Pancreas (tissue), 10 donors: ENCODE measurements around the gene RNF212. TPM values are rescaled to one million over a fixed set of nuclear protein-coding genes. Genes with fewer than 3 reads are reported as not detected.
"Not testable (repeated sequence)": the region's sequence is repeated elsewhere in the genome, so short reads cannot be mapped to it uniquely, and the experiment has no call there.

ENCODE experiments used
- ATAC-seq, 4 donors: fragments of 200-7000 bp; cut with Tn5 transposase; one replicate each; pipeline versions ENCODE4 v1.8.0 to v1.9.1; 2020; ENCODE audit warnings: mild to moderate bottlenecking in 4 of 4, moderate library complexity in 4 of 4
- DNase-seq, 6 donors: peaks; one replicate each; pipeline ENCODE4 v3.0.0-alpha.2; 2020
- FAIRE-seq: peaks from 2 replicates; lab custom pipeline; 2012; peaks lifted over from hg19 to GRCh38; lab: Jason Lieb, UNC
- H3K27ac ChIP-seq, 4 donors: fragments of 200-600 bp; sonication (generic); 1 replicate in 3 of 4; 2 replicates in 1 of 4; pipeline versions ENCODE4 v1.5.0 to v1.8.0; 2020
- H3K27me3 ChIP-seq, 4 donors: fragments of 200-600 bp; one replicate each; pipeline ENCODE4 v1.8.0; 2021
- H3K36me3 ChIP-seq, 3 donors: fragments of 200-600 bp; sonication (generic) in 1 of 3; one replicate each; pipeline versions ENCODE4 v1.5.0 to v1.8.0; 2020 to 2021
- H3K4me1 ChIP-seq, 3 donors: fragments of 200-600 bp; one replicate each; pipeline ENCODE4 v1.8.0; 2021
- H3K4me3 ChIP-seq, 4 donors: fragments of 200-600 bp; sonication (generic) in 2 of 4; one replicate each; pipeline versions ENCODE4 v1.5.0 to v1.8.0; 2020 to 2021
- H3K9me3 ChIP-seq, 4 donors: fragments of 200-600 bp; one replicate each; pipeline ENCODE4 v1.8.0; 2021
- CTCF ChIP-seq, 4 donors: fragments of 200-600 bp; sonication (generic) in 3 of 4; IDR thresholded peaks; one replicate each; pipeline versions ENCODE4 v1.5.0 to v1.8.0; 2021; ENCODE audit warnings: antibody characterized with exemption in 4 of 4
- WGBS, 2 donors: extraction: QIAGEN DNeasy Blood & Tissue Kit; methylation state at CpG; one replicate each; pipeline ENCODE4 v1.1.7; 2013; 5-methylcytosine and 5-hydroxymethylcytosine counted together
- intact Hi-C, 3 donors: fragments of 100-400 bp; cut with DNase I; formaldehyde crosslinking; loops; one replicate each; pipeline versions ENCODE4 v1.11.1 to v1.14.2; 2022
- polyA plus RNA-seq, 2 donors: library from polyadenylated mRNA; stranded (reverse); fragments of 200-250 nt; gene quantifications; one replicate each; pipeline ENCODE4 v1.2.3, GENCODE V29; 2013
- total RNA-seq, 6 donors: library from RNA; stranded (reverse); fragmentation: NEBNext Ultra II Directional in 4 of 6; extraction: Animal tissue kit (Norgen Biotek cat#: 25700) in 4 of 6; gene quantifications; one replicate each; pipeline versions ENCODE4 v1.2.1 to v1.2.4, GENCODE V29; 2021 to 2023
- donor health status: healthy with polysubstance abuse.
- donor health status: DM: no; HTN: no; CAD: no; lungs with moderate emphysema.
- donor health status: DM: no; HTN: no; CAD: no.
- donor health status: control.
- donor health status: control.
- donor health status: Bipolar disorder and iron deficiency.
- donor health status: DM: yes; HTN: yes; CAD: no.
- donor health status: DM: no; HTN: no; CAD: no.
- donor health status: DM: no; HTN: no; CAD: no.
- donor health status: DM: yes; HTN: yes; CAD: no.

Gene RNF212
- total and polyA plus RNA-seq, 8 donors, result 12.0 to 40.3 (median 19.2) TPM

DNA sequence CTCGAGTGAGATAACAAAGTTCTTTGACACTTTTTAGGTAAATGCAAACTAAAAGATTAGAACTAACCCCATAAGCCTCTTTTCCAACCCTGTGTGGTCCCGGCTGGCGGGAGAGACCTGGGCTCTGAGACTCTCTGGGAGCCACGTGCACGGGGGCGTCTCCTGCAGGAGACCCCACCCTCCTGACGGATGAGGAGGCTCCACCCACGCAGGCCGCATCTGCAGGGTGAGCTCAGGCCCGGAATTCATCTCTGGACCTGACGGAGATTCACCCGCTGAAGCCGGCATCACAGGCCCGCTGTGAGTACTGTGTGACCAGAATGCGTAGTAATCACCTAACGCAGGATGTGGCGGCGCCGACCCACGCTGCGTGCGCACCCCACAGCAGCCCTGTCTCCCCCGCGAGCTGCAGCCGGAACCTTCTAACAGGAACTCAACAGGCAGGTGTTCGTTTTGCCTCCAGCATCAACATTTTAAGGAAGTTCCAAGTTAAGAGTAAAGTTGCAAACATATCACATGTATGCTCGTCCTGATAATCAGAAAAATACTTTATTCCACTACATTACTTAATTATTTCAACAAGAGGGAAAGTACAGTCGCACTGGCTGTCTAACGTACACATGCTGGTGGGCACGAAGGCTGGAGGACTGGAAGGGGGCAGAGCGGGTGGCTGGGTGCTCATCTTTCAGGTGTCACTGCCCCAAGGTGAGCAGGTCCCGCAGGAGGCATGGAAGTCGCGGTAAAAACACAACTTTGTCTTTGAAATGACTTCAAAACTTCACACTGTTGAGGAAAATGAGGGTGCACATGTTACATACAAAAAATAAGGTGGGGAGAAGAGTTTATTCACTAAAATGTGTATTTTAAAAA, 57.4 kb downstream of the RNF212 start:
- FAIRE-seq (no peak), DNase-seq (peak in 3 of 6 donors; percentile 9 to 55 (median 46)), ATAC-seq (peak in 3 of 4 donors; percentile 36 to 40 (median 37))
- no peaks in the 10 kb centered on the region for H3K9me3 ChIP-seq
- no peaks in the 10 kb centered on the region for H3K27me3 ChIP-seq
- WGBS, 2 donors, result 62 to 67% methylated on average over 34 of the region's 34 CpGs
- H3K4me3 ChIP-seq, result no peak overlapping the region
- no peaks in the 10 kb centered on the region for H3K4me1 ChIP-seq
- no peaks in the 10 kb centered on the region for H3K36me3 ChIP-seq
- H3K27ac ChIP-seq, result no peak overlapping the region
- intact Hi-C loops, result no loop called here
- TF ChIP-seq CTCF (IDR thresholded peaks at IDR 0.05), result no peak

DNA sequence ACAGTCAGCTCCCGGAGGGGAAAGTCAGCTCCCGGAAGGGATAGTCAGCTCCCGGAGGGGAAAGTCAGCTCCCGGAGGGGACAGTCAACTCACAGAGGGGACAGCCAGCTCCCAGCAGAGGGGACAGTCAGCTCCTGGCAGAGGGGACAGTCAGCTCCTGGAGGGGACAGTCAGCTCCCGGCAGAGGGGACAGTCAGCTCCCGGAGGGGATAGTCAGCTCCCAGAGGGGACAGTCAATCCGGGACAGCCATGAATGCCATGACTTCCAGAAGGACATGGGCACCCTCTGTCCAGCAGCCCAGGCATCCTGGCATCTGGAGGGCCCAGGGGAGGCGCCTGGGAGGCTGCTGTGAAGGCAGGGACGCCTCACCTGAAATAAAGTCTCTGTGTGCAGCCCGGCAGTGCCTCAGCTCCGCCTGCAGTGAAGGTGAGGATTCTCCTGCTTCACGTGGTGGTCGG, 58.1 kb downstream of the RNF212 start:
- H3K27ac ChIP-seq, ATAC-seq, H3K4me3 ChIP-seq, intact Hi-C loops, FAIRE-seq, H3K9me3 ChIP-seq, H3K4me1 ChIP-seq, H3K36me3 ChIP-seq, H3K27me3 ChIP-seq: not testable (repeated sequence)
- peak in 3 of 6 donors; percentile 6 to 50 (median 43) for DNase-seq
- WGBS, 2 donors, result 42 to 61% methylated on average over 12 to 13 of the region's 13 CpGs

DNA sequence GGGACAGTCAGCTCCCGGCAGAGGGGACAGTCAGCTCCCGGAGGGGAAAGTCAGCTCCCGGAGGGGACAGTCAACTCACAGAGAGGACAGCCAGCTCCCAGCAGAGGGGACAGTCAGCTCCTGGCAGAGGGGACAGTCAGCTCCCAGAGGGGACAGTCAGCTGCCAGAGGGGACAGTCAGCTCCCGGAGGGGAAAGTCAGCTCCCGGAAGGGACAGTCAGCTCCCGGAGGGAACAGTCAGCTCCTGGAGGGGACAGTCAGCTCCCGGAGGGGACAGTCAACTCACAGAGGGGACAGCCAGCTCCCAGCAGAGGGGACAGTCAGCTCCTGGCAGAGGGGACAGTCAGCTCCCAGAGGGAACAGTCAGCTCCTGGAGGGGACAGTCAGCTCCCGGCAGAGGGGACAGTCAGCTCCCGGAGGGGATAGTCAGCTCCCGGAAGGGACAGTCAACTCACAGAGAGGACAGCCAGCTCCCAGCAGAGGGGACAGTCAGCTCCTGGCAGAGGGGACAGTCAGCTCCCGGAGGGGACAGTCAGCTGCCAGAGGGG, 58.6 kb downstream of the RNF212 start:
- WGBS, 2 donors, result 38% methylated on average over 8 of the region's 11 CpGs; no CpG with 5 or more reads in 1 of the 2 donors
- H3K9me3 ChIP-seq, H3K4me1 ChIP-seq, H3K36me3 ChIP-seq, intact Hi-C loops, FAIRE-seq, H3K27me3 ChIP-seq, H3K27ac ChIP-seq, H3K4me3 ChIP-seq, ATAC-seq: not testable (repeated sequence)
- peak in 1 of 6 donors; percentile 13 for DNase-seq

DNA sequence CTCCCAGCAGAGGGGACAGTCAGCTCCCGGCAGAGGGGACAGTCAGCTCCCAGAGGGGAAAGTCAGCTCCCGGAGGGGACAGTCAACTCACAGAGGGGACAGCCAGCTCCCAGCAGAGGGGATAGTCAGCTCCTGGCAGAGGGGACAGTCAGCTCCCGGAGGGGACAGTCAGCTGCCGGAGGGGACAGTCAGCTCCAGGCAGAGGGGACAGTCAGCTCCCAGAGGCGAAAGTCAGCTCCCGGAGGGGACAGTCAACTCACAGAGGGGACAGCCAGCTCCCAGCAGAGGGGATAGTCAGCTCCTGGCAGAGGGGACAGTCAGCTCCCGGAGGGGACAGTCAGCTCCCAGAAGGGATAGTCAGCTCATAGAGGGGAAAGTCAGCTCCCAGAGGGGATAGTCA, 59.5 kb downstream of the RNF212 start:
- H3K4me3 ChIP-seq, H3K27me3 ChIP-seq, FAIRE-seq, H3K36me3 ChIP-seq, H3K4me1 ChIP-seq, ATAC-seq, H3K27ac ChIP-seq, intact Hi-C loops, H3K9me3 ChIP-seq: not testable (repeated sequence)
- 55 to 68% methylated on average over 6 to 7 of the region's 7 CpGs for WGBS, 2 donors
- DNase-seq, result peak in 1 of 6 donors; percentile 5

DNA sequence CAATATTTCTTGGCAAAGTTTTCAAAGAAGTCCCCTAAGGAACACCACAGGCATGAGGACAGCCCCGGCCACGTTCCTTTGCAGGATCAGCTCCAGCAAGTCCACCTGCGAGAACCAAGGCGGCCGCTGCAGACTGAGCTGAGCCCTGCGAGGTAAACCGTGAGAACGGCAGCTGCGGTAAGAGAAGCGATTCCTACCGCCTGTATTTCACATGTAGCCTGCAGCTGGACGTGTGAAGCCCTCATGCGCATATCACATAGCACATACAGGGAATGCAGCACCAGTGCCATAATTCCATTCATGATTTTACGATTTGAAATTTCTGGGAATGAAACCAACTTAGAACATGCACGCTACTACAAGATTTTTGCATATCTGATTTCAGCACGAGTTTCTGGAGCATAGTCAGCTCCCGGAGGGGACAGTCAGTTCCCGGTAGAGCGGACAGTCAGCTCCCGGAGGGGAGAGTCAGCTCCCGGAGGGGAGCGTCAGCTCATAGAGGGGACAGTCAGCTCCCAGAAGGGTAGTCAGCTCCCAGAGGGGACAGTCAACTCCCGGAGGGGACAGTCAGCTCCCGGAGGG, 60.2 kb downstream of the RNF212 start:
- Histone ChIP-seq H3K36me3 (no peaks in the 10 kb centered on the region), H3K27me3 (no peaks in the 10 kb centered on the region), H3K9me3 (no peaks in the 10 kb centered on the region), H3K27ac (no peak overlapping the region), H3K4me1 (no peaks in the 10 kb centered on the region), H3K4me3 (no peak overlapping the region)
- FAIRE-seq (no peak), DNase-seq (peak in 3 of 6 donors; percentile 11 to 60 (median 59)), ATAC-seq (peak in 3 of 4 donors; percentile 15 to 46 (median 43))
- WGBS, 2 donors, result 21 to 42% methylated on average over 24 of the region's 24 CpGs
- TF ChIP-seq CTCF (IDR thresholded peaks at IDR 0.05), result no peak
- intact Hi-C loops, result no loop called here

DNA sequence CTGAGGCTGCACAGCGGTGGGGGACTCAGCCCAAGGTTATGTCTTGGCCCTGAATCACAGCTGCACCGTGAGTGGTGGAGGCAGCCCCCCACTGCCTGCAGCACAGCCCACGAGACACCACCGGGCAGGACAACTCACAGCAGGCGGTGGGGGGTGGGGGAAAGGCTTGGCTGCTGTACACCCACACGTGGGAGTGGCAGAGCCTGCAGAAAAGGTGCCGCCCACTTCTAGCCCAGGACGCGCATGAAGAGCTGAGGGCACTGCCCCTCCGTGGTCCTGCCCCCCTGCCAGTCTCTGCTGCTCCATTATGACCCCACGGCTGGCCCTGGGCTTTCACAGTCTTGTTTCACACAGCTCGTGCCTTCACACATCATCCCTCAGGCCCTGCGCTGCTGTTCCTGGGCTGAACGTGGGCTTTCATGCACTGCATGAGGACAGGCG, 61.1 kb downstream of the RNF212 start:
- Histone ChIP-seq H3K27ac (no peak overlapping the region), H3K36me3 (no peaks in the 10 kb centered on the region), H3K9me3 (no peaks in the 10 kb centered on the region), H3K4me1 (peaks cover 0 to 6% (median 0%) of the 10 kb centered on the region in 3 donors), H3K4me3 (no peak overlapping the region), H3K27me3 (no peaks in the 10 kb centered on the region)
- WGBS, 2 donors, result 65 to 77% methylated on average over 15 of the region's 15 CpGs
- ATAC-seq, result no peak
- TF ChIP-seq CTCF (IDR thresholded peaks at IDR 0.05), result no peak
- peak in 3 of 6 donors; percentile 6 to 43 (median 41) for DNase-seq
- intact Hi-C loops, result no loop called here
- no peak for FAIRE-seq
